Keratinocyte (primary cell): ENCODE results near the gene MYOT. TPM values are rescaled to one million over a fixed set of nuclear protein-coding genes. Genes with fewer than 3 reads are reported as not detected.

Source experiments
- DNase-seq: peaks from one replicate; pipeline ENCODE4 v3.0.0-alpha.2; 2011; ENCODE audit warnings: low read depth, missing footprints, low spot score
- FAIRE-seq: peaks from 2 replicates; lab custom pipeline; 2011; peaks lifted over from hg19 to GRCh38; lab: Jason Lieb, UNC
- H2AFZ ChIP-seq: 2 replicates; pipeline ENCODE4 v1.6.0; 2012; ENCODE audit warnings: low read length, control low read depth, inconsistent platforms; ENCODE audit not compliant: control insufficient read depth
- H3K27ac ChIP-seq: 2 replicates; pipeline ENCODE4 v1.5.1; 2011; ENCODE audit warnings: low read length; ENCODE audit not compliant: control insufficient read depth, insufficient read depth
- H3K27me3 ChIP-seq: 3 replicates; pipeline ENCODE4 v1.6.0; 2011; ENCODE audit warnings: low read length; ENCODE audit not compliant: control insufficient read depth, insufficient read depth; ENCODE audit errors: extremely low read depth
- H3K36me3 ChIP-seq, 2 experiments: 2 replicates in 1 of 2; 3 replicates in 1 of 2; pipeline ENCODE4 v1.5.1; 2011; ENCODE audit warnings: low read length in 2 of 2, mild to moderate bottlenecking in 1 of 2; ENCODE audit not compliant: control insufficient read depth in 2 of 2, insufficient read depth in 2 of 2; ENCODE audit errors: extremely low read depth in 1 of 2
- H3K4me1 ChIP-seq: 3 replicates; pipeline ENCODE4 v1.5.1; 2011; ENCODE audit warnings: low read length; ENCODE audit not compliant: control insufficient read depth, insufficient read depth; ENCODE audit errors: extremely low read depth
- H3K4me2 ChIP-seq: 3 replicates; pipeline ENCODE4 v1.6.0; 2011; ENCODE audit warnings: low read depth, low read length; ENCODE audit not compliant: control insufficient read depth, insufficient read depth; ENCODE audit errors: extremely low read depth
- H3K4me3 ChIP-seq, 3 experiments: fragments of 200-600 bp in 1 of 3; sonication (generic) in 1 of 3; 2 replicates in 2 of 3; 3 replicates in 1 of 3; pipeline ENCODE4 v1.5.1; 2011 to 2016; ENCODE audit warnings: low read length in 3 of 3, mild to moderate bottlenecking in 3 of 3, control low read depth in 2 of 3, inconsistent platforms in 1 of 3, low read depth in 1 of 3, mixed read lengths in 1 of 3, mixed run types in 1 of 3, moderate library complexity in 1 of 3; ENCODE audit not compliant: control insufficient read depth in 2 of 3, insufficient read depth in 2 of 3; ENCODE audit errors: extremely low read depth in 1 of 3
- H3K79me2 ChIP-seq: 2 replicates; pipeline ENCODE4 v1.6.0; 2012; ENCODE audit warnings: low read length; ENCODE audit not compliant: control insufficient read depth, insufficient read depth
- H3K9ac ChIP-seq: 3 replicates; pipeline ENCODE4 v1.6.0; 2011; ENCODE audit warnings: low read length; ENCODE audit not compliant: control insufficient read depth, insufficient read depth; ENCODE audit errors: extremely low read depth
- H3K9me1 ChIP-seq: 3 replicates; pipeline ENCODE4 v1.6.0; 2011; ENCODE audit warnings: low read length; ENCODE audit not compliant: control insufficient read depth, insufficient read depth; ENCODE audit errors: extremely low read depth
- H3K9me3 ChIP-seq: 2 replicates; pipeline ENCODE4 v1.5.1; 2012; ENCODE audit warnings: low read depth, low read length; ENCODE audit not compliant: control insufficient read depth
- H4K20me1 ChIP-seq: 3 replicates; pipeline ENCODE4 v1.6.0; 2011; ENCODE audit warnings: low read length; ENCODE audit not compliant: control insufficient read depth, insufficient read depth; ENCODE audit errors: extremely low read depth
- CTCF ChIP-seq, 3 experiments: IDR thresholded peaks in 1 of 3; conservative IDR thresholded peaks in 1 of 3; optimal IDR thresholded peaks in 1 of 3; 2 replicates in 2 of 3; 3 replicates in 1 of 3; pipeline versions ENCODE3 to v1.5.1; 2011; ENCODE audit warnings: low read length in 3 of 3, mild to moderate bottlenecking in 3 of 3, moderate library complexity in 2 of 3, control low read depth in 1 of 3, inconsistent platforms in 1 of 3; ENCODE audit not compliant: insufficient read depth in 2 of 3; ENCODE audit errors: extremely low read depth in 1 of 3
- EZH2 ChIP-seq: IDR thresholded peaks from one replicate; pipeline ENCODE4 v1.6.1; 2012; ENCODE audit warnings: inconsistent platforms, mild to moderate bottlenecking, low read length, moderate library complexity
- dilution Hi-C: fragments of 300-500 bp; cut with MboI; formaldehyde crosslinking; loops from one replicate; pipeline ENCODE4 v1.7.0; 2020; ENCODE audit warnings: low sequenced_read_pairs; ENCODE audit not compliant: extremely low pct_ligation_motif_present
- polyA plus RNA-seq, 5 experiments: library from polyadenylated mRNA; depleted of rRNA in 3 of 5; stranded (reverse) in 3 of 5; stranded (forward) in 1 of 5; unstranded in 1 of 5; fragments of >200 nt; gene quantifications; 1 replicate in 1 of 5; 2 replicates in 3 of 5; 3 replicates in 1 of 5; pipeline versions ENCODE4 v1.2.1 to v1.2.3, GENCODE V29; 2011 to 2012; ENCODE audit warnings: missing spikeins in 2 of 5, low read depth in 1 of 5, low replicate concordance in 1 of 5

Gene MYOT
- polyA plus RNA-seq, 1 donor (not counting 4 experiments of a cell fraction or from before 2014, with no cell fraction given): 0.55 TPM

- no peak for TF ChIP-seq EZH2
- no peak for TF ChIP-seq CTCF (optimal IDR thresholded peaks at IDR 0.05 in 1 of 3, IDR thresholded peaks at IDR 0.05 in 1 of 3, conservative IDR thresholded peaks at IDR 0.05 in 1 of 3; ENCODE audit: extremely low read depth in 1 of 3, insufficient read depth in 2 of 3, low read length in 3 of 3)
- no peaks in the 10 kb centered on the region for H3K36me3 ChIP-seq
- H4K20me1 ChIP-seq: no peaks in the 10 kb centered on the region
- no peak overlapping the region for H3K9ac ChIP-seq
- FAIRE-seq: no peak
- H3K4me2 ChIP-seq: no peak overlapping the region
- no peak overlapping the region for H3K27ac ChIP-seq
- dilution Hi-C loops: no loop called here
- H3K9me3 ChIP-seq: no peaks in the 10 kb centered on the region
- no peaks in the 10 kb centered on the region for H3K79me2 ChIP-seq
- H3K27me3 ChIP-seq: no peaks in the 10 kb centered on the region
- no peak overlapping the region for H2AFZ ChIP-seq
- no peak for DNase-seq
- no peak overlapping the region for H3K4me3 ChIP-seq
- no peaks in the 10 kb centered on the region for H3K4me1 ChIP-seq
- no peaks in the 10 kb centered on the region for H3K9me1 ChIP-seq
Measured at GRCh38 chr5:137896560-137896959, 28.9 kb downstream of the MYOT start.

GRCh38 chr5:137899493-137899892 lies 31.8 kb downstream of the MYOT start:
- TF ChIP-seq CTCF (optimal IDR thresholded peaks at IDR 0.05 in 1 of 3, IDR thresholded peaks at IDR 0.05 in 1 of 3, conservative IDR thresholded peaks at IDR 0.05 in 1 of 3; ENCODE audit: extremely low read depth in 1 of 3, insufficient read depth in 2 of 3, low read length in 3 of 3): no peak
- TF ChIP-seq EZH2: no peak
- no peak for FAIRE-seq
- Histone ChIP-seq H3K4me1 (no peaks in the 10 kb centered on the region), H3K27me3 (no peaks in the 10 kb centered on the region), H3K79me2 (no peaks in the 10 kb centered on the region), H3K9ac (no peak overlapping the region), H3K4me2 (no peak overlapping the region), H3K9me3 (no peaks in the 10 kb centered on the region), H4K20me1 (no peaks in the 10 kb centered on the region), H3K27ac (no peak overlapping the region), H3K4me3 (no peak overlapping the region), H3K9me1 (no peaks in the 10 kb centered on the region), H2AFZ (no peak overlapping the region), H3K36me3 (no peaks in the 10 kb centered on the region)
- dilution Hi-C loops: no loop called here
- no peak for DNase-seq
